Right renal cortex interstitium (tissue), 3 donors: Measurements from ENCODE around the gene RNF44. TPM values are rescaled to one million over a fixed set of nuclear protein-coding genes. Genes with fewer than 3 reads are reported as not detected.
"Not testable (repeated sequence)": the region's sequence is repeated elsewhere in the genome, so short reads cannot be mapped to it uniquely, and the experiment has no call there.

Experiments
- DNase-seq, 3 donors: peaks; one replicate each; pipeline ENCODE4 v3.0.0-alpha.2; 2013; ENCODE audit warnings: low read depth in 3 of 3, low spot score in 2 of 3
- polyA plus RNA-seq, 3 donors: library from polyadenylated mRNA; unstranded; fragments of 120-200 nt; gene quantifications; one replicate each; pipeline ENCODE4 v1.2.1, GENCODE V29; 2013; ENCODE audit not compliant: insufficient read length in 3 of 3

Gene RNF44
- polyA plus RNA-seq, 3 donors, result 28.6 to 34.4 (median 32.1) TPM

- DNase-seq, result not testable (repeated sequence)
Measured at GRCh38 chr5:176487160-176487559, 50.0 kb downstream of the RNF44 start.

GRCh38 chr5:176486189-176486757 lies 50.9 kb downstream of the RNF44 start:
- no peak for DNase-seq

- DNase-seq, result no peak
Measured at GRCh38 chr5:176485176-176485575, 52.0 kb downstream of the RNF44 start.

GRCh38 chr5:176481711-176482110 lies 55.5 kb downstream of the RNF44 start:
- DNase-seq, result no peak

Other genes starting within 250 kb of the RNF44 start
- gene KIAA1191, start 175.6 kb downstream of the RNF44 start, polyA plus RNA-seq, result 100 to 1,000 TPM; 134 to 160 (median 147) TPM
- 10 to 100 TPM in 2 of 3 donors, 1 to 10 TPM in 1; 10.0 to 11.1 (median 10.6) TPM for gene ARL10, start 171.9 kb downstream of the RNF44 start, polyA plus RNA-seq
- gene NOP16, start 148.8 kb downstream of the RNF44 start, polyA plus RNA-seq, result 10 to 100 TPM; 25.4 to 27.9 (median 27.2) TPM
- gene HIGD2A, start 148.7 kb downstream of the RNF44 start, polyA plus RNA-seq, result 100 to 1,000 TPM in 1 of 3 donors, 10 to 100 TPM in 2; 89.7 to 111 (median 94.5) TPM
- gene CLTB, start 120.9 kb downstream of the RNF44 start, polyA plus RNA-seq, result 10 to 100 TPM; 45.8 to 59.0 (median 52.4) TPM
- gene FAF2, start 89.0 kb downstream of the RNF44 start, polyA plus RNA-seq, result 10 to 100 TPM; 45.5 to 48.8 (median 47.5) TPM
- 10 to 100 TPM; 18.9 to 23.1 (median 20.2) TPM for gene CDHR2, start 11.9 kb upstream of the RNF44 start, polyA plus RNA-seq
- 1 to 10 TPM; 1.7 to 1.8 (median 1.7) TPM for gene GPRIN1, start 72.8 kb upstream of the RNF44 start, polyA plus RNA-seq
- gene SNCB, start 93.1 kb upstream of the RNF44 start, polyA plus RNA-seq, result not detected
- gene EIF4E1B, start 93.3 kb upstream of the RNF44 start, polyA plus RNA-seq, result not detected
- gene TSPAN17, start 110.1 kb upstream of the RNF44 start, polyA plus RNA-seq, result 10 to 100 TPM; 25.7 to 31.1 (median 30.5) TPM